ENCODE measurements around the gene LRRC37B. TPM values are rescaled to one million over a fixed set of nuclear protein-coding genes. Genes with fewer than 3 reads are reported as not detected.
"Not testable (repeated sequence)": the region's sequence is repeated elsewhere in the genome, so short reads cannot be mapped to it uniquely, and the experiment has no call there.

The LRRC37B gene
- 22.9 TPM for total RNA-seq

GRCh38 chr17:32006957-32007462 lies at the start of gene LRRC37B:
Gene LRRC37B, plus strand, starts transcription at chr17:32007383. Its CDS starts 14,010 bp downstream, at chr17:32021393.
- DNase-seq (ENCODE audit: low spot score): peak; percentile 90

DNA sequence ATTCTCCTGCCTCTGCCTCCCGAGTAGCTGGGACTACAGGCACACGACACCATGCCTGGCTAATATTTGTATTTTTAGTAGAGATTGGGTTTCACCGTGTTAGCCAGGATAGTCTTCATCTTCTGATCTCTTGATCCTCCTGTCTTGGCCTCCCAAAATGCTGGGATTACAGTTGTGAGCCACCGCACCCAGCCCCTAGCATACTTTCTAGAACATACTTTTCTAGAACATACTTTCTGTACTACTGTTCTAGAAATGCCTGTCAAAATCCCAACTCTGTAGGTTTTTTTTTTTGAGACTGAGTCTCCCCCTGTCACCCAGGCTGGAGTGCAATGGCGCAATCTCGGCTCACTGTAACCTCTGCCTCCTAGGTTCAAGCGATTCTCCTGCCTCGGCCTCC lies 43.1 kb upstream of the LRRC37B start:
- not testable (repeated sequence) for DNase-seq (ENCODE audit: low spot score)

- no peak for DNase-seq (ENCODE audit: low spot score)
These were observed 39.5 kb upstream of the LRRC37B start for GRCh38 chr17:31967648-31968047.

- DNase-seq (ENCODE audit: low spot score): not testable (repeated sequence)
These were observed 36.8 kb upstream of the LRRC37B start for GRCh38 chr17:31970416-31970815.

DNA sequence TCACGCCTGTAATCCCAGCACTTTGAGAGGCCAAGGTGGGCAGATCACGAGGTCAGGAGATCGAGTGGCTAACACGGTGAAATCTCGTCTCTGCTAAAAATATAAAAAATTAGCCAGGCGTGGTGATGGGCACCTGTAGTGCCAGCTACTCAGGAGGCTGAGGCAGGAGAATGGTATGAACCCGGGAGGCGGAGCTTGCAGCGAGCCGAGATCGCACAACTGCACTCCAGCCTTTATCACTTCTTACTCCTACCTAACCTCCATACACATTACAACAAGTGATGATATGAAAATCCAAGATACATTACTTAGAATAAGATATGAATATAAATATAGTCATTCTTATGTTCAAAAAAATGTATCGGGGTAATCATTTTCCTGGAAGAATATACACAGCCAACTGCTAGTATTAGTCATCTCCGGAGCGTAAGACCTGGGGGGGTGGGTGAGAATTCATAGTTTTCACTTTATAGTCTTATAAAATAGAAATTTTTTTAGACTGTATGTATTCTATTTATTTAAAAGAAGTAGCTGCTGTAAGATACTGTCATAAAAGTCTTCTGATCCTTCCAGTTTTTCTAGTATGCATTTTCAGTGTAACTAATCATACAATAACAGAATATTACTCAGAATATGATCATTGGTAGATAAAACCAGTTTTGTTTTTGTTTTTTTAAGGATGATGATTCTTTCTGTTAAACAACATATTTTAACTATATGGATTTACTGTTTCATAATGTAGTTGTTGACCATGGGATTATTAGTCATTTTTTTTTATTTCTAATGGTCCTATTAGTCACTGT lies 32.7 kb upstream of the LRRC37B start:
- not testable (repeated sequence) for DNase-seq (ENCODE audit: low spot score)

GRCh38 chr17:31975391-31975790 lies 31.8 kb upstream of the LRRC37B start:
- not testable (repeated sequence) for DNase-seq (ENCODE audit: low spot score)

DNA sequence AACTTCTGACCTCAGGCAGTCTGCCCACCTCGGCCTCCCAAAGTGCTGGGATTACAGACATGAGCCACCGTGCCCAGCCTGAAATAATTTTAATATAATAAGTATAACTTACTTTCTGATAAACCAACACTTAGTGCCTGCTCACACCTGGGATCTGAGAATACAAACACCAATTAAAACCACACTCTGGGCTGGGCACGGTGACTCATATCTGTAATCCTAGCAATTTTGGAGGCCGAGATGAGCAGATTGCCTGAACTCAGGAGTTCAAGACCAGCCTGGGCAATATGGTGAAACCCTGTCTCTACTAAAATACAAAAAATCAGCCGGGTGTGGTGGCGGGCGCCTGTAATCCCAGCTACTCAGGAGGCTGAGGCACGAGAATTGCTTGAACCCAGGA lies 15.4 kb upstream of the LRRC37B start:
- DNase-seq (ENCODE audit: low spot score): not testable (repeated sequence)

- no peak for DNase-seq (ENCODE audit: low spot score)
These were observed 10.2 kb upstream of the LRRC37B start for GRCh38 chr17:31997005-31997404.

DNA sequence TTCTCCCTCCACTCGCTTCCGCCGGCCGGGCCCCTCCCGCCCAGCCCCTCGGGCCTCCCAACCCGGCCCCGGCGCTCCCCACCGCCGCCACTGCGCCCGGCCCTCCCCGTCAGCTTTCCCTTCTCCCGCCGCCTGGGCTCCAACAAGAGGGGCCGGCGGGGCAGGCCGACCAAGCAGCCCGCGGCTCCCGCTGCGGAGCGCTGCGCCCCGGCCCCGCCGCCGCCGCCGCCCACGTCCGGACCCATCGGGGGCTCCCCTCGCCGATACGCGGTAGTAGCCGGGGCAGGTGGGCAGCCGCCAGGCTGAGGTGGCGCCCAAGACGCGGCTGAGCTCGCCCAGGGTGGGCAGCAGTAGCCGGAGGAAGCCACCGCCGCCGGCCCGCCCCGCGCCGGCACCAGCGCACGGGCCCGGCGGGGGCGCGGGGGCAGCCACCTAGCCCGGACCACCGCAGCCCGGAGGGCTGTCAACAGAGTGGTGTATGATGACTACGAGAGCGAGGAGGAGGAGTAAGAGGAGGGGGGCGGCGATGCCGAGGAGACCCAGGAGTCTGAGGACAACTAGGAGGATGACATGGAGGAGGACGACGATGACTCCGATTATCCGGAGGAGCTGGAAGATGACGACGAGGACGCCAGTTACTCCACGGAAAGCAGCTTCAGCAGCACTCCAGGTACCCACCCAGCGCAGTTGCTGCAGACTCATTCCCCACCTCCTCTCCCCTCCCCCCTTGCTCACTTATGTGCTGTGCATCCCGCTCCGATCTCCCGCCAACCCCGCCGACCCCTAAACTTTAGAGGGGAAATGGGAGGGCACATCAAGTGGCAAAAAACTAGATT lies 498 bp downstream of the LRRC37B start:
- DNase-seq (ENCODE audit: low spot score): no peak

DNA sequence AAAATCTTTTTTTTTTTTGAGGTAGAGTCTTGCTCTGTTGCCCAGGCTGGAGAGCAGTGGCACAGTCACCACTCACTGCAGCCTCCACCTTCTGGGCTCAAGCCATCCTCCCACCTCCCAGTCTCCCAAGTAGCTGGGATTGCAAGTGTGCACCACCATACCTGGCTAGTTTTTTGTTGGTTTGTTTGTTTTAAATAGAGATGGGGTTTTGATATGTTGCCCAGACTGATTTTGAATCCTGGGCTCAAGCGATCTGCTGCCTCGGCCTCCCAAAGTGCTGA lies 2.0 kb downstream of the LRRC37B start:
- DNase-seq (ENCODE audit: low spot score): no peak

GRCh38 chr17:32010114-32010513 lies 2.9 kb downstream of the LRRC37B start:
- no peak for DNase-seq (ENCODE audit: low spot score)

GRCh38 chr17:32015245-32016013 lies 8.2 kb downstream of the LRRC37B start:
- DNase-seq (ENCODE audit: low spot score): no peak

DNA sequence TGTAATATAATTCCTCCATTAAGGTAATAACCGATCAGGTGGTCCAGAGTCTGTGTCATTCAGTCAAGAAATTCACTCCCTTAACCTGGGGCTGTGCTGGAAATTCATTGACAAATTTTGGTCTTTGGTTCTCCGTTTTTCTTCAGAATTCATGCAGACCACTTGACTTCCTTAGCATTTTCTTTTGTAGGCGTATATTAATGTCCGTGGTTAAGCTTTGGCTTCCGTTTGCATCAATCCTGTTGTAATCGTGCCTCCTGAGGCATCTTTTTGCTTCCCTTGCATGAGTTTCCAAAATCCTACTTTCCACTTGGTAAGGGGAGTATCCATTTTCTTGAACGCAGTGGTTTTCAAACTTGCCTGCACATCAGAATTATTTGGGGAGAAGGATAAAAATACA lies 9.0 kb downstream of the LRRC37B start:
- DNase-seq (ENCODE audit: low spot score): no peak

DNA sequence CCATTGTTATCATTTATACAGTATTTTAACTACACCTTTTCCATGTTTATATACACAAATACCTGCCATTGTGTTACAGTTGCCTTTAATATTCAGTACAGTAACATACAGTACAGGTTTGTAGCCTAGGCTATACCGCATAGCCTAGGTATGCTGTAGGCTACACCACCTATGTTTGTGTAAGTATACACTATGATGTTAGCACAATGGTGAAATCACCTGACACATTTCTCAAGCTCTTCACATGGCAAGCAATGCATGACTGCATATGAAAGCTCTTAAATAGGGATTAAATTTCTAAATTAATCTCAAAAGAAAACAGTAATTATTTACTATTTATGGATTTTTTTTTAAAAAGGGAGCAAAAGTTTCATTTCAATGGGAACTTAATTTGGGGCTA lies 12.0 kb downstream of the LRRC37B start:
- DNase-seq (ENCODE audit: low spot score): no peak

- DNase-seq (ENCODE audit: low spot score): no peak
These were observed 13.9 kb downstream of the LRRC37B start for GRCh38 chr17:32020943-32021614.

GRCh38 chr17:32021615-32021955 lies 14.4 kb downstream of the LRRC37B start:
- DNase-seq (ENCODE audit: low spot score): no peak

- not testable (repeated sequence) for DNase-seq (ENCODE audit: low spot score)
These were observed 15.4 kb downstream of the LRRC37B start for GRCh38 chr17:32022554-32022953.

GRCh38 chr17:32027271-32027670 lies 20.1 kb downstream of the LRRC37B start:
- DNase-seq (ENCODE audit: low spot score): not testable (repeated sequence)

- DNase-seq (ENCODE audit: low spot score): no peak
These were observed 26.0 kb downstream of the LRRC37B start for GRCh38 chr17:32033223-32033622.

- not testable (repeated sequence) for DNase-seq (ENCODE audit: low spot score)
These were observed 26.6 kb downstream of the LRRC37B start for GRCh38 chr17:32033812-32034211.

DNA sequence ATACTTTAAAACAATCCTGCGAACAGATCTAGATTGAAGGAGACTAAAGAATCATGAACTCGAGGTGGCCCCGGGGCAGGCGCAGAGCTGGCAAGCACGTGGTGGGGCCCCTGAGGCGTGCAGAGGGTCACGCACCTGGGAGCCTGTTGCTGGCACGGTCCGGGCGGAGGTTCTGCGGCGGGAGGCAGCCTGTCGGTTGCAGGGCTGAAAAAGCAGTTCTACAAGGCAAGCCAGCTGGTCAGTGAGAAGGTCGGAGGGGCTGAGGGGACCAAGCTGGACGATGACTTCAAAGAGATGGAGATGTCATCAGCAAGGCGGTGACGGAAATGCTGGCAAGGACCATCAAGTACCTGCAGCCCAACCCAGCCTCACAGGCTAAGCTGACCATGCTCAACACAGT lies 33.1 kb downstream of the LRRC37B start:
- not testable (repeated sequence) for DNase-seq (ENCODE audit: low spot score)

Measured in mucosa of gallbladder (tissue), 1 donor.